Measurements from ENCODE around the gene AP2A1.

Gene AP2A1

GRCh38 chr19:49855676-49856573, 89.1 kb downstream of the AP2A1 start:
- peak; percentile 56 for DNase-seq (ENCODE audit: low spot score)

- DNase-seq (ENCODE audit: low spot score), result no peak
Measured at GRCh38 chr19:49856574-49857021, 89.8 kb downstream of the AP2A1 start.

All from cerebellar cortex (tissue), 1 donor.